ENCODE data around the gene ABL2.
"Not testable (repeated sequence)": the region's sequence is repeated elsewhere in the genome, so short reads cannot be mapped to it uniquely, and the experiment has no call there.

- TF ChIP-seq NFYB (CRISPR knock-in tag; conservative IDR thresholded peaks at IDR 0.05; ENCODE audit: low read depth); ATF2 (CRISPR knock-in tag; IDR thresholded peaks at IDR 0.05; ENCODE audit: borderline replicate concordance, low read depth); CTCF (IDR thresholded peaks at IDR 0.05); NR3C1 (CRISPR knock-in tag; conservative IDR thresholded peaks at IDR 0.05; ENCODE audit: low read depth); ARID4B (CRISPR knock-in tag; IDR thresholded peaks at IDR 0.05; ENCODE audit: borderline replicate concordance); MAX (CRISPR knock-in tag; IDR thresholded peaks at IDR 0.05); NR2C2 (CRISPR knock-in tag; IDR thresholded peaks at IDR 0.05); CREM (CRISPR knock-in tag; IDR thresholded peaks at IDR 0.05); ZNF219 (CRISPR knock-in tag; IDR thresholded peaks at IDR 0.05; ENCODE audit: borderline replicate concordance); ZBTB21 (CRISPR knock-in tag; IDR thresholded peaks at IDR 0.05; ENCODE audit: borderline replicate concordance); FOXP1 (CRISPR knock-in tag; IDR thresholded peaks at IDR 0.05; ENCODE audit: borderline replicate concordance); TEAD4 (CRISPR knock-in tag; IDR thresholded peaks at IDR 0.05): not testable (repeated sequence)
Observed at GRCh38 chr1:179245426-179245825, 15.9 kb upstream of the ABL2 start.

All from WTC11 (cell line).